Mucosa of rectum (tissue), 2 donors: ENCODE results near the gene ADRB2.

Source experiments
- H3K27ac ChIP-seq, 2 donors: one replicate each; pipeline ENCODE4 v1.7.0; 2013; ENCODE audit warnings: inconsistent platforms in 2 of 2, low read depth in 2 of 2, low read length in 2 of 2
- H3K27me3 ChIP-seq, 2 donors: one replicate each; pipeline ENCODE4 v1.7.0; 2013; ENCODE audit warnings: low read length in 2 of 2; ENCODE audit not compliant: control insufficient read depth in 2 of 2, insufficient read depth in 2 of 2
- H3K36me3 ChIP-seq, 2 donors: one replicate each; pipeline ENCODE4 v1.7.0; 2013; ENCODE audit warnings: low read length in 2 of 2; ENCODE audit not compliant: control insufficient read depth in 2 of 2, insufficient read depth in 2 of 2
- H3K4me1 ChIP-seq, 2 donors: one replicate each; pipeline ENCODE4 v1.7.0; 2013; ENCODE audit warnings: low read length in 2 of 2, mild to moderate bottlenecking in 1 of 2; ENCODE audit not compliant: control insufficient read depth in 2 of 2, insufficient read depth in 2 of 2
- H3K4me3 ChIP-seq, 2 donors: one replicate each; pipeline ENCODE4 v1.7.0; 2013; ENCODE audit warnings: low read length in 2 of 2
- H3K9ac ChIP-seq, 2 donors: one replicate each; pipeline ENCODE4 v1.7.0; 2013; ENCODE audit warnings: low read length in 2 of 2, low read depth in 1 of 2, mild to moderate bottlenecking in 1 of 2
- H3K9me3 ChIP-seq, 2 donors: one replicate each; pipeline ENCODE4 v1.7.0; 2013; ENCODE audit warnings: low read length in 2 of 2; ENCODE audit not compliant: control insufficient read depth in 2 of 2
- donor health status: healthy.
- donor health status: Normal muscosa, but diverticular disease.

Gene ADRB2

GRCh38 chr5:148839960-148840359 is 13.5 kb downstream of the ADRB2 start:
- no peak overlapping the region for H3K27ac ChIP-seq
- peaks cover 0 to 7% of the 10 kb centered on the region in 2 donors for H3K4me1 ChIP-seq
- no peak overlapping the region for H3K9ac ChIP-seq

GRCh38 chr5:148840531-148840930 is 14.1 kb downstream of the ADRB2 start:
- H3K27ac ChIP-seq, result no peak overlapping the region
- peaks cover 0 to 7% of the 10 kb centered on the region in 2 donors for H3K4me1 ChIP-seq
- no peak overlapping the region for H3K4me3 ChIP-seq
- no peaks in the 10 kb centered on the region for H3K36me3 ChIP-seq
- no peak overlapping the region for H3K9ac ChIP-seq
- no peaks in the 10 kb centered on the region for H3K27me3 ChIP-seq
- no peaks in the 10 kb centered on the region for H3K9me3 ChIP-seq

More at GRCh38 chr5:148839960-148840359, 13.5 kb downstream of the ADRB2 start:
- Histone ChIP-seq H3K9me3 (no peaks in the 10 kb centered on the region), H3K4me3 (no peak overlapping the region), H3K27me3 (no peaks in the 10 kb centered on the region), H3K36me3 (no peaks in the 10 kb centered on the region)

- H3K9ac ChIP-seq, result no peak overlapping the region
- H3K36me3 ChIP-seq, result no peaks in the 10 kb centered on the region
- H3K27me3 ChIP-seq, result no peaks in the 10 kb centered on the region
- H3K9me3 ChIP-seq, result no peaks in the 10 kb centered on the region
- H3K4me3 ChIP-seq, result no peak overlapping the region
- H3K4me1 ChIP-seq, result peaks cover 0 to 4% of the 10 kb centered on the region in 2 donors
- H3K27ac ChIP-seq, result no peak overlapping the region
These were observed 15.1 kb downstream of the ADRB2 start for GRCh38 chr5:148841519-148841918.

GRCh38 chr5:148842161-148842560 is 15.8 kb downstream of the ADRB2 start:
- H3K27me3 ChIP-seq, result no peaks in the 10 kb centered on the region
- no peak overlapping the region for H3K27ac ChIP-seq
- H3K9ac ChIP-seq, result no peak overlapping the region
- H3K4me3 ChIP-seq, result no peak overlapping the region
- H3K4me1 ChIP-seq, result peaks cover 0 to 4% of the 10 kb centered on the region in 2 donors
- H3K36me3 ChIP-seq, result no peaks in the 10 kb centered on the region
- H3K9me3 ChIP-seq, result no peaks in the 10 kb centered on the region

GRCh38 chr5:148843510-148844318 is 17.3 kb downstream of the ADRB2 start:
- no peaks in the 10 kb centered on the region for H3K27me3 ChIP-seq
- peaks cover 0 to 4% of the 10 kb centered on the region in 2 donors for H3K4me1 ChIP-seq
- no peak overlapping the region for H3K9ac ChIP-seq
- H3K4me3 ChIP-seq, result no peak overlapping the region
- H3K36me3 ChIP-seq, result no peaks in the 10 kb centered on the region
- no peak overlapping the region for H3K27ac ChIP-seq
- no peaks in the 10 kb centered on the region for H3K9me3 ChIP-seq

GRCh38 chr5:148844433-148845280 is 18.2 kb downstream of the ADRB2 start:
- Histone ChIP-seq H3K36me3 (no peaks in the 10 kb centered on the region), H3K27me3 (no peaks in the 10 kb centered on the region), H3K9me3 (no peaks in the 10 kb centered on the region), H3K9ac (no peak overlapping the region), H3K4me3 (no peak overlapping the region), H3K4me1 (peaks cover 0 to 4% of the 10 kb centered on the region in 2 donors), H3K27ac (no peak overlapping the region)

- Histone ChIP-seq H3K27ac (no peak overlapping the region), H3K9ac (no peak overlapping the region), H3K4me1 (peaks cover 0 to 4% of the 10 kb centered on the region in 2 donors), H3K4me3 (no peak overlapping the region), H3K27me3 (no peaks in the 10 kb centered on the region), H3K9me3 (no peaks in the 10 kb centered on the region), H3K36me3 (no peaks in the 10 kb centered on the region)
These were observed 20.5 kb downstream of the ADRB2 start for GRCh38 chr5:148846930-148847329.

GRCh38 chr5:148847456-148847855 is 21.0 kb downstream of the ADRB2 start:
- Histone ChIP-seq H3K4me1 (peaks cover 0 to 4% of the 10 kb centered on the region in 2 donors), H3K27me3 (no peaks in the 10 kb centered on the region), H3K27ac (no peak overlapping the region), H3K9ac (no peak overlapping the region), H3K9me3 (no peaks in the 10 kb centered on the region), H3K4me3 (no peak overlapping the region), H3K36me3 (no peaks in the 10 kb centered on the region)

GRCh38 chr5:148848393-148849031 is 22.1 kb downstream of the ADRB2 start:
- H3K9me3 ChIP-seq, result no peaks in the 10 kb centered on the region
- H3K9ac ChIP-seq, result no peak overlapping the region
- H3K4me3 ChIP-seq, result no peak overlapping the region
- H3K4me1 ChIP-seq, result peaks cover 0 to 8% of the 10 kb centered on the region in 2 donors
- no peaks in the 10 kb centered on the region for H3K36me3 ChIP-seq
- no peak overlapping the region for H3K27ac ChIP-seq
- no peaks in the 10 kb centered on the region for H3K27me3 ChIP-seq

GRCh38 chr5:148849461-148849860 is 23.1 kb downstream of the ADRB2 start:
- H3K9ac ChIP-seq, result no peak overlapping the region
- H3K27me3 ChIP-seq, result no peaks in the 10 kb centered on the region
- no peak overlapping the region for H3K4me3 ChIP-seq
- H3K36me3 ChIP-seq, result no peaks in the 10 kb centered on the region
- H3K27ac ChIP-seq, result no peak overlapping the region
- H3K9me3 ChIP-seq, result no peaks in the 10 kb centered on the region
- H3K4me1 ChIP-seq, result peaks cover 0 to 8% of the 10 kb centered on the region in 2 donors
